Measurements from ENCODE around the gene ITIH1.

Gene ITIH1

GRCh38 chr3:52791366-52791765 lies 14.0 kb downstream of the ITIH1 start:
- no peak for DNase-seq

- no peak for DNase-seq
Measured at GRCh38 chr3:52791928-52792327, 14.5 kb downstream of the ITIH1 start.

GRCh38 chr3:52792413-52792812 lies 15.0 kb downstream of the ITIH1 start:
- DNase-seq = no peak

- DNase-seq = no peak
Measured at GRCh38 chr3:52792961-52793695, 15.7 kb downstream of the ITIH1 start.

GRCh38 chr3:52793702-52794611 lies 16.6 kb downstream of the ITIH1 start:
- DNase-seq = no peak

GRCh38 chr3:52794612-52795099 lies 17.3 kb downstream of the ITIH1 start, which contains the start of gene ITIH3:
Gene ITIH3, plus strand, starts transcription at chr3:52794796. Its CDS starts 8 bp downstream, at chr3:52794804.
- no peak for DNase-seq

GRCh38 chr3:52795298-52795900 lies 18.0 kb downstream of the ITIH1 start:
- no peak for DNase-seq

- DNase-seq = no peak
Measured at GRCh38 chr3:52796411-52796810, 19.0 kb downstream of the ITIH1 start.

GRCh38 chr3:52798376-52798977 lies 21.1 kb downstream of the ITIH1 start:
- DNase-seq = no peak

- DNase-seq = peak; percentile 31
Measured at GRCh38 chr3:52798978-52799476, 21.6 kb downstream of the ITIH1 start.

- DNase-seq = peak; percentile 10
Measured at GRCh38 chr3:52800079-52800478, 22.7 kb downstream of the ITIH1 start.

- no peak for DNase-seq
Measured at GRCh38 chr3:52801839-52802238, 24.4 kb downstream of the ITIH1 start.

- DNase-seq = no peak
Measured at GRCh38 chr3:52805270-52806039, 28.1 kb downstream of the ITIH1 start.

- DNase-seq = no peak
Measured at GRCh38 chr3:52809149-52809548, 31.8 kb downstream of the ITIH1 start.

- no peak for DNase-seq
Measured at GRCh38 chr3:52809662-52810377, 32.4 kb downstream of the ITIH1 start.

- DNase-seq = no peak
Measured at GRCh38 chr3:52810923-52811322, 33.5 kb downstream of the ITIH1 start.

- no peak for DNase-seq
Measured at GRCh38 chr3:52811452-52812011, 34.1 kb downstream of the ITIH1 start.

- no peak for DNase-seq
Measured at GRCh38 chr3:52813810-52814209, 36.4 kb downstream of the ITIH1 start.

- DNase-seq = no peak
Measured at GRCh38 chr3:52816199-52816598, 38.8 kb downstream of the ITIH1 start.

- DNase-seq = no peak
Measured at GRCh38 chr3:52816654-52817053, 39.3 kb downstream of the ITIH1 start.

GRCh38 chr3:52817221-52817620 lies 39.8 kb downstream of the ITIH1 start:
- DNase-seq = no peak
